Measurements from ENCODE around the gene EPB41L3.

DNA sequence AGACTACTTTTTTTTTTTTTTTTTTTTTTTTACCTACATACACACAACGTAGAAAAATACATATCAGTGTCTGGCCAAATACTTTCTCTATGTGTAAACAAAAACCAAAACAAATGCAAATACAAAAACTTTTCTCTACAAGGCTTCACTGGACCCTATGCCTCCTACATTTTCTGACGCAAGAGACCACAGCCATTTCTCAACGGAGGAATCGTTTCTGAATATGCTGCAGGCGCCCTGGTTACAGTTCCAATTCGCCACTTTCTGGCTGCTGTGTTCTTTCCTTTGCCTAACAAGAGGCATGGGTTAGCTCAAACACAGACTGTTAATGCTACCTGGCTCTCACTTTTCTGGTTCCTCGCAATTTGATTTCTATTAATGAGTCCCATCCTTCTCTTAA lies 96.4 kb downstream of the EPB41L3 start:
- TF ChIP-seq, protein P1, sequence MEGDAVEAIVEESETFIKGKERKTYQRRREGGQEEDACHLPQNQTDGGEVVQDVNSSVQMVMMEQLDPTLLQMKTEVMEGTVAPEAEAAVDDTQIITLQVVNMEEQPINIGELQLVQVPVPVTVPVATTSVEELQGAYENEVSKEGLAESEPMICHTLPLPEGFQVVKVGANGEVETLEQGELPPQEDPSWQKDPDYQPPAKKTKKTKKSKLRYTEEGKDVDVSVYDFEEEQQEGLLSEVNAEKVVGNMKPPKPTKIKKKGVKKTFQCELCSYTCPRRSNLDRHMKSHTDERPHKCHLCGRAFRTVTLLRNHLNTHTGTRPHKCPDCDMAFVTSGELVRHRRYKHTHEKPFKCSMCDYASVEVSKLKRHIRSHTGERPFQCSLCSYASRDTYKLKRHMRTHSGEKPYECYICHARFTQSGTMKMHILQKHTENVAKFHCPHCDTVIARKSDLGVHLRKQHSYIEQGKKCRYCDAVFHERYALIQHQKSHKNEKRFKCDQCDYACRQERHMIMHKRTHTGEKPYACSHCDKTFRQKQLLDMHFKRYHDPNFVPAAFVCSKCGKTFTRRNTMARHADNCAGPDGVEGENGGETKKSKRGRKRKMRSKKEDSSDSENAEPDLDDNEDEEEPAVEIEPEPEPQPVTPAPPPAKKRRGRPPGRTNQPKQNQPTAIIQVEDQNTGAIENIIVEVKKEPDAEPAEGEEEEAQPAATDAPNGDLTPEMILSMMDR (IDR thresholded peaks at IDR 0.05): no peak
- TF ChIP-seq POLR2A (IDR thresholded peaks at IDR 0.05): no peak
